Keratinocyte (primary cell): Measurements from ENCODE around the gene SPTBN1.

Experiments used
- CTCF ChIP-seq, 3 experiments: IDR thresholded peaks in 1 of 3; conservative IDR thresholded peaks in 1 of 3; optimal IDR thresholded peaks in 1 of 3; 2 replicates in 2 of 3; 3 replicates in 1 of 3; pipeline versions ENCODE3 to v1.5.1; 2011; ENCODE audit warnings: low read length in 3 of 3, mild to moderate bottlenecking in 3 of 3, moderate library complexity in 2 of 3, control low read depth in 1 of 3, inconsistent platforms in 1 of 3; ENCODE audit not compliant: insufficient read depth in 2 of 3; ENCODE audit errors: extremely low read depth in 1 of 3
- EZH2 ChIP-seq: IDR thresholded peaks from one replicate; pipeline ENCODE4 v1.6.1; 2012; ENCODE audit warnings: inconsistent platforms, mild to moderate bottlenecking, low read length, moderate library complexity

DNA sequence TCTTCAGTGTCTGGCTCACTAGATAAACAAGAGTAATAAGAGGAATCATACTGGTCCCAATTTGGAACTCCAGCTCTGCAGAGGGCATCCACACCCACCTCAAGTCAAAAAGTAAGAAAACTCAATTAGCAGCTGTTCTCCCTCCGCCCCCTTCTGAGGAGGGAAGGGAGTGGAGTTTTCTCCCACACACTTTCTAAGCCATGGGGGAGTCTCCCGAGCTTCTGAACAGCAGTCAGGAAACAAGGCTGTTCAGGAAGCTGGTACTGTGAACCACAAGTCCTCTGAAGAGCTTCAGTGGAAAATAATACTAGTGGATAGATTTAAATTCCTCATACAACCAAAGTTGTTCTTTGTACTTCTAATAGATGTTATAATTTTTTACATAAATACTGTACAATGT is 32.9 kb upstream of the SPTBN1 start:
- TF ChIP-seq CTCF (optimal IDR thresholded peaks at IDR 0.05 in 1 of 3, IDR thresholded peaks at IDR 0.05 in 1 of 3, conservative IDR thresholded peaks at IDR 0.05 in 1 of 3; ENCODE audit: extremely low read depth in 1 of 3, insufficient read depth in 2 of 3, low read length in 3 of 3) (no peak), EZH2 (no peak)
